Fibroblast of peridontal ligament (primary cell): ENCODE results near the gene EIF4G1.
"Not testable (repeated sequence)": the region's sequence is repeated elsewhere in the genome, so short reads cannot be mapped to it uniquely, and the experiment has no call there.

Source experiments
- DNase-seq: peaks from one replicate; pipeline ENCODE4 v3.0.0-alpha.2; 2010; ENCODE audit errors: extremely low read depth

Gene EIF4G1

DNA sequence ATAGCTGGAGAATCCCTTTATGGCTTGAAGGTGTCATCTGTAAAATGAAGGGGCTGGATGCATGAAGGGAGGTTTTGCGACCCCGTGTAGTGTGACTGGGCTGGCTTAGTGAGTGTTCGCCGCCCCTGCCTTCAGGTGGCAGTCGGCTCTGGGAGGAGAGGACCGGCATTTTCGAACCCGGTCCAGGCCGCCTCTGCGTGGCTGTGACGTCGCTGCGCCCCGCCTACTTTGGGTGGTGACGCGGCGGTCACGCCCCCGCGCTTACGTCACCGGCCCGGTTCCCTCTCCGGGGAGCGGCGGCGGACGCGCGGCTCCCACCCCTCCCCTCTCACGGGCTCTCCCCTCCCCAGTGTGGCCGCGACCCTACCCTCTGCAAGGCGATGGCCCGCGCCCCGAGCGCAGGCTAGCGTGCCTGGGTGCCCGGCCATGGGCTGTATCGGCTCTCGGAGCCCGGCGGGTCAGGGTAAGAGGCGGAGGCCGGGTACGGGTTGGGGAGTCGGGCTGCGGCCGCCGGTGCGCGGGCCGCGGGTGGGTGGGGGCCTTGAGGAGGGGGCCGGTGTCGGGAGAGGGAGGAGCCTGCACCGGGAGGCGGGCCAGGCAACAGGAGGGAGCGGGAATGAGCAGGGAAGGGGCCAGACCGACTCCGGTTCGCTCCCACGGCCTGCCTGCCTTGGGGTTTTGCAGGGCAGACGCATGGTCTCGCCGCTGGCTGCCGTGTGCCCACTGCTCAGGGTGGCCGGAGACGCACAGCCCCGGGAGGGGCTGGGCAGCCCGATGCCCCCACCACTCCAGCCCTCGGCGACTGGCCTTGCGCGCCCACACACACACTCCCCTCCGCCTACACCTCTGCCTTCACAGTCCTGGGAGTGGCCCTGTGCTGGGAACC, 21.5 kb downstream of the EIF4G1 start:
- peak; percentile 71 for DNase-seq

- peak; percentile 75 for DNase-seq
Measured at GRCh38 chr3:184336547-184337398, 22.4 kb downstream of the EIF4G1 start.

DNA sequence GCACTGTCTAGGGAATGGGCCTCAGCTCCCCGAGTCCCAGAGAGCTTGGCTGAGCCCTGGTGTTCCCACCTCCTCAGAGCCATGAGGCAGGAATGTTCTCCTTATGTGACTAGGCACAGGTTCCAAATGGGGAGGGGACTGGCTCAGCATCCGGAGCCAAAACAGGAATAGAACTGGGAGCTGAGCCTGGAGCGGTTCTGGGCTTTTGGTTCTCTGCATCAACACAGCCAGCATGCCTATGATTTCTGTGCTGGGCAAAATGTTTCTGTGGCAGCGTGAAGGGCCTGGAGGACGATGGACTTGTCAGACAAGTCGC, 23.0 kb downstream of the EIF4G1 start, which contains the start of gene FAM131A:
FAM131A (plus strand) TSS at position 202 of the 316 bp plus-strand sequence; CDS start at position 233, 31 bp downstream.
- peak; percentile 63 for DNase-seq

DNA sequence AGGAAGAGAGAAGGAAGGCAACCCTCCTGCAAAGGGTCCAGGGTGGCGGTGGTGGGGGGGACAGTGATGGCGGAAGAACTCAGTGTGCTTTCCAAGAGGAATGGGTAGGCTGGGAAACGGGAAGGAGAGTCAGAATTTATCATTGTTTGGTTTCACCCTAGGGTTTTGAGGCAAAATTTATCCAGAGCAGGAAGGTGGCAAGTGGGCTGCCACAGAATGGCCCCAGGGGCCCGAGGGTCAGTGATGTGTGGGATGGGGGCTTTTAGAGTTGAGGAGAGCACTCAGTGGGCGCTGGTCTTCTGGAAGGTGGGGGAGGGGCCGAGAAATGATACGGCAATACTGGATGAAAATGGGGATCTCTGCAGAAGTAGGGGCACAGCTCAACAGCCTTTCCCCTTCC, 23.6 kb downstream of the EIF4G1 start:
- DNase-seq, result no peak

DNA sequence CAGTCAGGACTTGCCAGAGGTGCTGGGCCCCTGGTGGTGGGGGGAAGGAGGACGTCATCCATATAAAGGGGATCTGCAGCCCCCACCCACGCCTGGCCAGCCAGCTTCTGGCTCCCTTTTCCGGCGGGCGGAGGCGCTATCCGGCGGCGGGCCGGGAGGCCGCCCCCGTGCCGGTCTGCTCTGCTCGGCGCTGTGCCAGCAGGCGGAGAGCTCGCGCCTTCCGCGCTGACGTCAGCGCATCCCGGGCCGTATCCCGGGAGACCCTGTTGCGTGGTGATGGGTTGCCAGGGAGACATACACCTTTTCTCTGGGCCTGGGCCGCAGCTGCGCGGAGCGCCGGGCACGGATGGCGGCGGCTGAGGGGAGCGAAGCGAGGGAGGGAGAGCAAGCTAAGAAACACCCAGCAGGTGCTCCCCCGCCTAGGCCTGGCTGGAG, 24.1 kb downstream of the EIF4G1 start:
- peak; percentile 60 for DNase-seq

DNA sequence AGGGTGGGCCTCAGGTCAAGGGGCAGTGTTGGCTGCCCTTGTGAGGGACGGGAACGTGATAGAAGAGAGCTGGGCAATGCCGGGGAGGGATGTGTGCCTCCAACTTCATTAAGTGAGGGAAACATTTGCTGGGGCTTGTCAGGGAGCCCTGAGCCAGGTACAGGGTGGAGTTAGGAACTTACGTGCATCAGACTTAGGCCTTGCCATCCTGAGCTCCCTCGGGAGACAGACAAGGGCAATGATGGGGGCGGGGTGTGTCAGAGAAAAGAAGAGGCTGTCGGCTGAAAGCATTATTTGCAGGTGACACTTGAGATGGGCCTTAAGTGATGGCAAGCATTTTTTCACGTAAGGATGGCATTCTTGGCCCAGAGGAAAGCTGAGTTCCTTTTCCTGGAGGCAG, 24.6 kb downstream of the EIF4G1 start:
- DNase-seq, result no peak

DNA sequence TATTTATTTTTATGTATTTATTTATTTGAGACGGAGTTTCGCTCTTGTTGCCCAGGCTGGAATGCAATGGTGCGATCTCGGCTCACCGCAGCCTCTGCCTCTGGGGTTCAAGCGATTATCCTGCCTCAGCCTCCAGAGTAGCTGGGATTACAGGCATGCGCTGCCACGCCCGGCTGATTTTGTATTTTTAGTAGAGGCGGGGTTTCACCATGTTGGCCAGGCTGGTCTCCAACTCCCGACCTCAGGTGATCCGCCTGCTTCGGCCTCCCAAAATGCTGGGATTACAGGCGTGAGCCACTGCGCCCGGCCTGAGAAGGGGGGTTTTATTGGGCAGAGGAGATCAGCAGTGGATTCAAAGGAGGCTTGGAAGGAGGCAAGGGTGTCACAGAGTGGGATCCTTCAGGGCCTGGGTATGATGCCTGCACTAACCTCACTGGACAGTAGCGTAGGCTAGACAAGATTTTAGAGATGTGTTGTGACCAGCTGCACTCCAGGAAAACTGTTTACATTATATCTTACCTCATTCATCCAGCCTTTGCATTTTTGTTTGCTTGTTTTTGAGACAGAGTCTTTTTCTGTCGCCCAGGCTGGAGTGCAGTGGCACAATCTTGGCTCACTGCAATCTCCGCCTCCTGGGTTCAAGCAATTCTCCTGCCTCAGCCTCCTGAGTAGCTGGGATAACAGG, 25.2 kb downstream of the EIF4G1 start:
- not testable (repeated sequence) for DNase-seq

GRCh38 chr3:184341925-184342324, 27.5 kb downstream of the EIF4G1 start:
- DNase-seq, result no peak

- DNase-seq, result peak; percentile 74
Measured at GRCh38 chr3:184343200-184343876, 28.9 kb downstream of the EIF4G1 start.

- no peak for DNase-seq
Measured at GRCh38 chr3:184344579-184345316, 30.3 kb downstream of the EIF4G1 start.

DNA sequence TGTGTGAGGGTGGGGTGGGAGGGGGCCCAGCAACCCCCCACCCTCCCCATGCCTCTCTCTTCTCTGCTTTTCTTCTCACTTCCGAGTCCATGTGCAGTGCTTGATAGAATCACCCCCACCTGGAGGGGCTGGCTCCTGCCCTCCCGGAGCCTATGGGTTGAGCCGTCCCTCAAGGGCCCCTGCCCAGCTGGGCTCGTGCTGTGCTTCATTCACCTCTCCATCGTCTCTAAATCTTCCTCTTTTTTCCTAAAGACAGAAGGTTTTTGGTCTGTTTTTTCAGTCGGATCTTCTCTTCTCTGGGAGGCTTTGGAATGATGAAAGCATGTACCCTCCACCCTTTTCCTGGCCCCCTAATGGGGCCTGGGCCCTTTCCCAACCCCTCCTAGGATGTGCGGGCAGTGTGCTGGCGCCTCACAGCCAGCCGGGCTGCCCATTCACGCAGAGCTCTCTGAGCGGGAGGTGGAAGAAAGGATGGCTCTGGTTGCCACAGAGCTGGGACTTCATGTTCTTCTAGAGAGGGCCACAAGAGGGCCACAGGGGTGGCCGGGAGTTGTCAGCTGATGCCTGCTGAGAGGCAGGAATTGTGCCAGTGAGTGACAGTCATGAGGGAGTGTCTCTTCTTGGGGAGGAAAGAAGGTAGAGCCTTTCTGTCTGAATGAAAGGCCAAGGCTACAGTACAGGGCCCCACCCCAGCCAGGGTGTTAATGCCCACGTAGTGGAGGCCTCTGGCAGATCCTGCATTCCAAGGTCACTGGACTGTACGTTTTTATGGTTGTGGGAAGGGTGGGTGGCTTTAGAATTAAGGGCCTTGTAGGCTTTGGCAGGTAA, 31.1 kb downstream of the EIF4G1 start:
- peak; percentile 49 for DNase-seq

DNA sequence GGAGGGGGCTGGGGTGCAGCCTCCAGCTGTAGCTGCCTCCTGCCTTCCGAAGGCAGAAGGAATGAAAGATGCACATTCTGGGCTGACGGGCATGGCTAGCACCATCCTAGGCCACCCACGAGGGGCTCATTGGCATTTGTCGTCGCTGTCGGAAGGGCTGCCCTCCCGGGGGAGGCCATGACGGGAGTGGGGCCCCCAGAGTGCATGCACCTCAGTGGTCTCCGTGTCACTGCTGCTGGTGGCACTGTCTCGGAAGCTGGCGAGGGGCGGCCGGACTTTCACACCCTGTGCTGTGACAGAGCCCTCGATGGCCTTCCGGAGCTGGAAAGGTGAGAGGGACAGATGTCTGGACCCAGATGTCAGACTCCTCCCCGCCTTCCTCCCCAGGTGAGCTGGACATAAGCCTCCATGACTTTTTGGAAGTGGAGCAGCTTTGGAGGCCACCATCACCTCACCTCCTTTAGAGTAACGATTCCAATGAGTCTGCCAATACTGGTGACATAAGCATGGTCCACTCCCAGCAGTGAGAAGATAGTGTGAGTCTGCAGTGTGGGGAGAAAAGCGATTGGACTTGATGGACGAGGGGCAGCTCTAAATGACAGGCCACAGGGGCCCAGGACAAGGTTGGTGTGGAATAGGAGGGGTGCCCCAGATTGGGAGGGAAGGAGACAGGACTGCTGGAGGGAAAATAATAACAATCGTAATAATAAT, 32.2 kb downstream of the EIF4G1 start:
- no peak for DNase-seq

- DNase-seq, result peak; percentile 68
Measured at GRCh38 chr3:184347321-184348056, 33.1 kb downstream of the EIF4G1 start.

GRCh38 chr3:184348057-184348382, 33.6 kb downstream of the EIF4G1 start:
- DNase-seq, result no peak

- no peak for DNase-seq
Measured at GRCh38 chr3:184349563-184350470, 35.4 kb downstream of the EIF4G1 start.

GRCh38 chr3:184350618-184351017, 36.2 kb downstream of the EIF4G1 start:
- DNase-seq, result no peak

DNA sequence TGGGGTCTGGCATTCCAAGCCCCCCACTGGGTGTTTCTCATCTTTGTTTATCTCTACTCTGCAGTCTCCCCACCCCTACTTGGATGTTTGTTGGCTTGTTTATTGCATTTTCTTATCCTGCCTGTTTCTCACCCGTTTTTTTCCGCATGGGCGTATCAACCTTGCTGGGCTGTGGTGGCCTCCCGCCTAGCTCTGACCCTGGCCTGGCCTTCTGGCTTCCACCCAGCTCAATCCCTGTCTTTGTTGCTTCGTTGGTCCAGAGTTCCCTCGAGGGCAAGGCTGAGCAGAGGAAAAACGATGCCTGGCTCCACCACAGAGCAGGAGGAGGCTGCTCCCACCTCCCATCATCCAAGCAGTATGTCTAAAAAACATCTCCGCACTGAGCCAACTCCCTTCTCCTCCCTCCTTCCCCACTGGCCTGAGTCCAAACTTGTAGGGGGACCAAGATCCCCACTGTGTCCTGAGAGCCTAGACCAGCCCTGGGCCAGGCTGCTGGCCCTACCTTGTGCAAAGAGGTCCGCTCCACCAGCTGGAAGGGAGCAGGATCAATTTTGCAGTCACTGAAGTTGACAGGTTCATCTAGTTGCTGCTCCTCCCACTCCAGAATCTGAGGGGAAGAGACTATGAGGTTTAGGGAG, 37.2 kb downstream of the EIF4G1 start:
- DNase-seq, result no peak
